Activated CD4-positive, alpha-beta T cell treated with anti-CD3 and anti-CD28 coated beads, Interleukin-2, amount 10 ng/mL, durations not matched to agents 24 days and 14 days (primary cell): Measurements from ENCODE around the gene BCL2L11. TPM values are rescaled to one million over a fixed set of nuclear protein-coding genes. Genes with fewer than 3 reads are reported as not detected.

Experiments used
- DNase-seq: peaks from one replicate; pipeline ENCODE4 v3.0.0; 2022
- H3K27ac Mint-ChIP-seq: one replicate; pipeline ENCODE4 v1.8.0; 2022; ENCODE audit warnings: mild to moderate bottlenecking, mixed read lengths
- H3K27me3 Mint-ChIP-seq: one replicate; pipeline ENCODE4 v1.8.0; 2022; ENCODE audit warnings: mixed read lengths
- H3K36me3 Mint-ChIP-seq: one replicate; pipeline ENCODE4 v1.8.0; 2022; ENCODE audit warnings: low read depth, mild to moderate bottlenecking, mixed read lengths
- H3K4me1 Mint-ChIP-seq: one replicate; pipeline ENCODE4 v1.8.0; 2021; ENCODE audit warnings: mixed read lengths
- H3K4me3 Mint-ChIP-seq: one replicate; pipeline ENCODE4 v1.8.0; 2022; ENCODE audit warnings: mild to moderate bottlenecking, moderate library complexity, mixed read lengths
- H3K9me3 Mint-ChIP-seq: one replicate; pipeline ENCODE4 v1.8.0; 2021; ENCODE audit warnings: mixed read lengths
- intact Hi-C: fragments of 100-400 bp; cut with micrococcal nuclease; formaldehyde crosslinking; loops from one replicate; pipeline ENCODE4 v1.15.1; 2023
- total RNA-seq: library from RNA; stranded (reverse); gene quantifications from 2 replicates; pipeline ENCODE4 v1.2.3, GENCODE V29; 2022

BCL2L11 gene
- total RNA-seq, 1 donor from 2014 or later, result 193 TPM

GRCh38 chr2:111205774-111206173 is 85.1 kb downstream of the BCL2L11 start:
- H3K4me1 Mint-ChIP-seq, result peaks cover 36% of the 10 kb centered on the region

GRCh38 chr2:111207851-111208250 is 87.1 kb downstream of the BCL2L11 start:
- peaks cover 18% of the 10 kb centered on the region for H3K9me3 Mint-ChIP-seq
- H3K4me1 Mint-ChIP-seq, result peaks cover 35% of the 10 kb centered on the region
- no peak overlapping the region for H3K4me3 Mint-ChIP-seq
- H3K27me3 Mint-ChIP-seq, result peaks cover 3% of the 10 kb centered on the region
- DNase-seq, result peak; percentile 52
- H3K36me3 Mint-ChIP-seq, result peaks cover 23% of the 10 kb centered on the region
- no peak overlapping the region for H3K27ac Mint-ChIP-seq
- intact Hi-C loops, result loop anchor here (2.0 to 10.0 kb wide), 5 partner anchors 34 to 403 kb away; no protein-coding TSS in a partner anchor

More at GRCh38 chr2:111205774-111206173, 85.1 kb downstream of the BCL2L11 start:
- Mint-ChIP-seq H3K9me3 (peaks cover 11% of the 10 kb centered on the region), H3K4me3 (no peak overlapping the region), H3K27ac (no peak overlapping the region), H3K27me3 (peaks cover 3% of the 10 kb centered on the region), H3K36me3 (peaks cover 14% of the 10 kb centered on the region)
- peak; percentile 46 for DNase-seq
- intact Hi-C loops, result loop anchor here (5.0 to 10.0 kb wide), 3 partner anchors 37 to 401 kb away; no protein-coding TSS in a partner anchor

GRCh38 chr2:111208639-111209038 is 87.9 kb downstream of the BCL2L11 start:
- Mint-ChIP-seq H3K9me3 (peaks cover 21% of the 10 kb centered on the region), H3K4me3 (peak overlapping the region; percentile 19), H3K4me1 (peaks cover 35% of the 10 kb centered on the region), H3K27me3 (peaks cover 3% of the 10 kb centered on the region), H3K27ac (peak overlapping the region; percentile 76), H3K36me3 (peaks cover 25% of the 10 kb centered on the region)
- DNase-seq, result peak; percentile 54
- intact Hi-C loops, result loop anchor here (2.0 to 10.0 kb wide), 5 partner anchors 34 to 404 kb away; no protein-coding TSS in a partner anchor

GRCh38 chr2:111209045-111209514 is 88.4 kb downstream of the BCL2L11 start:
- Mint-ChIP-seq H3K4me3 (peak overlapping the region; percentile 19), H3K36me3 (peaks cover 26% of the 10 kb centered on the region), H3K4me1 (peaks cover 35% of the 10 kb centered on the region), H3K27me3 (peaks cover 3% of the 10 kb centered on the region), H3K9me3 (peaks cover 23% of the 10 kb centered on the region), H3K27ac (peak overlapping the region; percentile 76)
- peak; percentile 84 for DNase-seq
- intact Hi-C loops, result loop anchor here (2.0 to 10.0 kb wide), 5 partner anchors 33 to 404 kb away; no protein-coding TSS in a partner anchor

GRCh38 chr2:111210036-111210435 is 89.3 kb downstream of the BCL2L11 start:
- no peak for DNase-seq
- intact Hi-C loops, result no loop called here
- Mint-ChIP-seq H3K27ac (peak overlapping the region; percentile 24), H3K27me3 (peaks cover 3% of the 10 kb centered on the region), H3K4me3 (no peak overlapping the region), H3K9me3 (peaks cover 29% of the 10 kb centered on the region), H3K4me1 (peaks cover 33% of the 10 kb centered on the region), H3K36me3 (peaks cover 32% of the 10 kb centered on the region)

- H3K4me1 Mint-ChIP-seq, result peaks cover 18% of the 10 kb centered on the region
- no peak overlapping the region for H3K27ac Mint-ChIP-seq
- H3K4me3 Mint-ChIP-seq, result no peak overlapping the region
- DNase-seq, result no peak
- H3K36me3 Mint-ChIP-seq, result peaks cover 30% of the 10 kb centered on the region
- H3K9me3 Mint-ChIP-seq, result peaks cover 21% of the 10 kb centered on the region
- intact Hi-C loops, result no loop called here
- H3K27me3 Mint-ChIP-seq, result peaks cover 2% of the 10 kb centered on the region
These were observed 93.2 kb downstream of the BCL2L11 start for GRCh38 chr2:111213877-111214276.

- Mint-ChIP-seq H3K27me3 (peaks cover 12% of the 10 kb centered on the region), H3K27ac (no peak overlapping the region), H3K36me3 (peaks cover 21% of the 10 kb centered on the region), H3K9me3 (peaks cover 14% of the 10 kb centered on the region), H3K4me1 (no peaks in the 10 kb centered on the region), H3K4me3 (no peak overlapping the region)
- peak; percentile 41 for DNase-seq
- intact Hi-C loops, result no loop called here
These were observed 96.3 kb downstream of the BCL2L11 start for GRCh38 chr2:111216811-111217652.
